Endothelial cell of coronary artery (primary cell): ENCODE data around the gene MAGEB3. TPM values are rescaled to one million over a fixed set of nuclear protein-coding genes. Genes with fewer than 3 reads are reported as not detected.

Experiments
- total RNA-seq: library from RNA; depleted of rRNA; stranded (reverse); fragments of >200 nt; gene quantifications from 2 replicates; pipeline ENCODE4 v1.2.3, GENCODE V29; 2014

Gene MAGEB3, protein sequence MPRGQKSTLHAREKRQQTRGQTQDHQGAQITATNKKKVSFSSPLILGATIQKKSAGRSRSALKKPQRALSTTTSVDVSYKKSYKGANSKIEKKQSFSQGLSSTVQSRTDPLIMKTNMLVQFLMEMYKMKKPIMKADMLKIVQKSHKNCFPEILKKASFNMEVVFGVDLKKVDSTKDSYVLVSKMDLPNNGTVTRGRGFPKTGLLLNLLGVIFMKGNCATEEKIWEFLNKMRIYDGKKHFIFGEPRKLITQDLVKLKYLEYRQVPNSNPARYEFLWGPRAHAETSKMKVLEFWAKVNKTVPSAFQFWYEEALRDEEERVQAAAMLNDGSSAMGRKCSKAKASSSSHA
- total RNA-seq, result not detected in 2 replicates

DNA sequence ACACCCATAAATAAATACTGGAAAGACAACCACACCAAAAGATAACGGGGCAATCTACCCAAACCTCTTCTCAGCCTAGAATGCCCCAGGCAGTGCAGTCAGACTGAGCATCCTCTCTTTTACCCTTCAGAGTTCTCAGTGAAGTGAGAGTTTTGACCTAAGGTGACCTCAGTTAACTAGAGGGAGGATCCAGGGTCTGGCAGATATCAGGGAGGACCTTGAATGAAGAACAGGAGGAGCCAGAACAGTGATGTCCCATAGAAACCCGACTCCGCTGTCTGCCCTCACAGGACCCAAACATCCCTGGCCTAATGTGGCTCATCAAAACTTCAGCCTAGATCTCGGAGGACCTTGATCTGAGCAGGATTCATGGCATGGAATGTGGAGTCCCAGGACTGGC is at the start of gene MAGEB3:
TSS of gene MAGEB3 (plus strand) at position 263 of the 400 bp plus-strand sequence. CDS start 5,268 bp downstream, outside the sequence.

DNA sequence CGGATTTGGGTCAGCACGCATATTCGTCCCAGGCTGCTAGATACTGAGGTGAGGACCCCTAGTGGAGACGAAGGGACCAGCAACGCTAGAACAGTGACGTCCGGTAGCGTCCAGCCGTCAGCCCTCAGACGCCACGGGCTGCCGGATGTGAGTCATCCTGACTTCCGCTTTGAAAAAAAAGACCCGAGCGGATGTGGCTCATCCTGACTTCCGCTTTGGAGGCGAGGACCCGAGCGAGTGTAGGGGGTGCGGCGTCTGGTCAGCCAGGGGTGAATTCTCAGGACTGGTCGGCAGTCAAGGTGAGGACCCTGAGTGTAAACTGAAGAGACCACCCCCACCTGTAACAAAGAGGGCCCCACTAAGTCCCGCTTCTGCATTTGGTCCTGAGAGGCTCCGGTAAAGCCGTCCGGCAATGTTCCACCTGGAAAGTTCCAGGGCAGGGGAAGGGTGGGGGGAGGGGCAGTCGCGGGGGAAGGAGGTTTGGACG is 15.1 kb upstream of the MAGEB3 start, which contains the start of gene MAGEB2:
TSS of gene MAGEB2 (plus strand) at position 207 of the 487 bp plus-strand sequence. CDS start 3,018 bp downstream, outside the sequence.

DNA sequence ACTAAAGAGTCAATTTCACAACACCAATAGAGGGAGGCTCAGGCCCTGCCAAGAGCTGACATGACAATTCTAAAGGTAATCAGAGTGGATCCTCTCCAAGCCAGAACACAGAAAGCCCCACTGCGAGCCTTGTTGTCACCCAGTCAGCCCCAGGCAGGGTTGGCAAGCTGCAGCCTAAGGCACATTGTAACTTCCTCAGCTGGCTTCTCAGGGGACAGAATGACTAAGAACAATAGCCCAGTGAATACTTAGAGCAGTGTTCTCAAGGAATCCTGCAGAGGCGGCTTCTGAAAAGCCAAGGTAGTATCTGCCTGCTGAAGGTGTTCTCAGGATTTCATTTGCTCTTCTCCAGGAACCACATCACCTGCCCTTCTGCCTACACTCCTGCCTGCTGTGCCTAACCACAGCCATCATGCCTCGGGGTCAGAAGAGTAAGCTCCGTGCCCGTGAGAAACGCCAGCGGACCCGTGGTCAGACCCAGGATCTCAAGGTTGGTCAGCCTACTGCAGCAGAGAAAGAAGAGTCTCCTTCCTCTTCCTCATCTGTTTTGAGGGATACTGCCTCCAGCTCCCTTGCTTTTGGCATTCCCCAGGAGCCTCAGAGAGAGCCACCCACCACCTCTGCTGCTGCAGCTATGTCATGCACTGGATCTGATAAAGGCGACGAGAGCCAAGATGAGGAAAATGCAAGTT is 11.4 kb downstream of the MAGEB3 start, which contains the start of gene MAGEB4:
TSS of gene MAGEB4 (plus strand) at position 277 of the 692 bp plus-strand sequence. CDS start at position 413, 136 bp downstream.

DNA sequence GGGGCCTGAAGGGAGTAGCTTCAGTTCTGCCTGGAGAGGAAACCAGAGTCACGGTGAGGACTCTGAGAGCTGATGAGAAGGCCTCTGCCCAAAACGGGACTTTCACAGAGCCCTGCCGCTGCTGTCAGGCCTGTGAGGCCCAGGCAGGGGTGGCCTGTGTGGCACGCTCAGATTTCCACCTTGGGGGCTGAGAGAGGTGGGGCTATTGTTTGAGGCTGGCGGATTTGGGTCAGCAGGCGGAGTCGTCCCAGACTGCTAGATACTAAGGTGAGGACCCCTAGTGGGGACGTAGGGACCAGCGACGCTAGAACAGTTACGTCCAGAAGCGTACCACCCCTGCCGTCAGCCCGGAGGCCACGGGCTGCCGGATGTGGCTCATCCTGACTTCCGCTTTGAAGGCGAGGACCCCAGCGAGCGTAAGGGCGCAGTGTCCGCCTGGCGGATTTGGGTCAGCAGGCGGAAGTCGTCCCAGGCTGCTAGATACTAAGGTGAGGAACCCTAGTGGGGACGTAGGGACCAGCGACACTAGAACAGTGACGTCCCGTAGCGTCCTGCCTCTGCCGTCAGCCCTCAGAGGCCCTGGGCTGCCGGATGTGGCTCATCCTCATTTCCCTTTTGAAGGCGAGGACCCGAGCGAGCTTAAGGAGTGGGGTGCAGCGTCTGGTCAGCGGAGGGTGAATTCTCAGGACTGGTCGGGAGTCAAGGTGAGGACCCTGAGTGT is 16.5 kb downstream of the MAGEB3 start, which contains the start of gene MAGEB1:
TSS of gene MAGEB1 (plus strand) at position 378 of the 721 bp plus-strand sequence. CDS start 3,348 bp downstream, outside the sequence.

Other genes starting within 250 kb of the MAGEB3 start
- not detected in 2 replicates for gene MAGEB2, start 15.1 kb upstream of the MAGEB3 start, total RNA-seq
- gene MAGEB4, start 11.3 kb downstream of the MAGEB3 start, total RNA-seq, result not detected in 2 replicates
- gene MAGEB1, start 16.5 kb downstream of the MAGEB3 start, total RNA-seq, result not detected in 2 replicates
- not detected in 2 replicates for gene NR0B1, start 78.7 kb downstream of the MAGEB3 start, total RNA-seq